GM12878 (cell line): ENCODE data around the gene AKR1B1. TPM values are rescaled to one million over a fixed set of nuclear protein-coding genes. Genes with fewer than 3 reads are reported as not detected.

Experiments
- ATAC-seq: fragments of 200-7000 bp; cut with Tn5 transposase; 3 replicates; pipeline ENCODE4 v1.9.1; 2020; ENCODE audit warnings: mild to moderate bottlenecking, moderate library complexity
- BruUV-seq: library from RNA; stranded (reverse); fragments of 400-500 nt; replicated peaks from 2 replicates; lab custom pipeline; 2021; lab: Mats Ljungman, UMichigan
- CTCF ChIA-PET: fragments of 300-600 bp; sonication (Branson Sonifier 250); formaldehyde crosslinking; extraction: SDS; loops from one replicate; lab custom pipeline; 2021; ENCODE audit warnings: inconsistent platforms; lab: Yijun Ruan, JAX
- POLR2A ChIA-PET: fragments of 350-600 bp; formaldehyde crosslinking; extraction: SDS; loops from one replicate; lab custom pipeline; 2021; ENCODE audit warnings: inconsistent platforms; lab: Charles Lee
- RAD21 ChIA-PET: fragments of 300-600 bp; sonication (Branson Sonifier 250); formaldehyde crosslinking; loops from one replicate; lab custom pipeline; 2023; ENCODE audit warnings: antibody characterized with exemption; ENCODE audit not compliant: unreplicated experiment; lab: Charles Lee
- SMC1A ChIA-PET: fragments of 300-600 bp; sonication (Branson Sonifier 250); formaldehyde crosslinking; loops from one replicate; lab custom pipeline; 2023; ENCODE audit not compliant: unreplicated experiment, uncharacterized antibody; lab: Charles Lee
- DNase-seq: peaks from one replicate; pipeline ENCODE4 v3.0.0-alpha.2; 2011; ENCODE audit warnings: low read depth, low spot score
- FAIRE-seq: peaks from 3 replicates; lab custom pipeline; 2011; peaks lifted over from hg19 to GRCh38; lab: Jason Lieb, UNC
- H2AFZ ChIP-seq: 2 replicates; pipeline ENCODE4 v1.6.0; 2011; ENCODE audit warnings: low read depth, low read length, control low read depth; ENCODE audit not compliant: control insufficient read depth
- H3K27ac ChIP-seq: 2 replicates; pipeline ENCODE4 v1.5.1; 2011; ENCODE audit warnings: control low read depth; ENCODE audit not compliant: control insufficient read depth, insufficient read depth
- H3K27me3 ChIP-seq, 2 experiments: replicated peaks in 1 of 2; 2 replicates each; pipeline versions ENCODE4 v1.6.0 to v1.6.1; 2011; ENCODE audit warnings: low read length in 1 of 2; ENCODE audit not compliant: control insufficient read depth in 2 of 2, insufficient read depth in 2 of 2
- H3K36me3 ChIP-seq, 2 experiments: 2 replicates each; pipeline ENCODE4 v1.5.1; 2011; ENCODE audit warnings: low read length in 1 of 2; ENCODE audit not compliant: control insufficient read depth in 2 of 2, insufficient read depth in 2 of 2
- H3K4me1 ChIP-seq: 2 replicates; pipeline ENCODE4 v1.6.1; 2011; ENCODE audit warnings: mild to moderate bottlenecking, low read length, moderate library complexity, mixed read lengths; ENCODE audit not compliant: control insufficient read depth, insufficient read depth
- H3K4me2 ChIP-seq: 2 replicates; pipeline ENCODE4 v1.6.0; 2011; ENCODE audit warnings: control low read depth; ENCODE audit not compliant: control insufficient read depth, insufficient read depth
- H3K4me3 ChIP-seq: fragments of 200-600 bp; sonication (generic); 2 replicates; pipeline ENCODE4 v1.5.1; 2016
- H3K79me2 ChIP-seq: 2 replicates; pipeline ENCODE4 v1.6.0; 2011; ENCODE audit warnings: low read length; ENCODE audit not compliant: control insufficient read depth, insufficient read depth
- H3K9ac ChIP-seq: 2 replicates; pipeline ENCODE4 v1.8.0; 2011; ENCODE audit warnings: low read length, control low read depth, mixed read lengths; ENCODE audit not compliant: control insufficient read depth, insufficient read depth
- H3K9me3 ChIP-seq: replicated peaks from 3 replicates; pipeline ENCODE4 v1.5.1; 2011; ENCODE audit warnings: mild to moderate bottlenecking, low read length; ENCODE audit not compliant: control insufficient read depth, insufficient read depth
- H4K20me1 ChIP-seq: 2 replicates; pipeline ENCODE4 v1.6.0; 2011; ENCODE audit not compliant: control insufficient read depth, insufficient read depth
- BRCA1 ChIP-seq: IDR thresholded peaks from 2 replicates; pipeline ENCODE4 v1.6.1; 2011; ENCODE audit warnings: low read depth, low read length, improper control_type of control experiment
- CHD1 ChIP-seq: IDR thresholded peaks from 2 replicates; pipeline ENCODE4 v1.6.1; 2012; ENCODE audit warnings: low read depth, low read length, improper control_type of control experiment
- EP300 ChIP-seq, 2 experiments: fragments of 150-350 bp in 1 of 2; IDR thresholded peaks; 2 replicates each; pipeline ENCODE4 v1.6.1; 2011 to 2012; ENCODE audit warnings: low read depth in 2 of 2, low read length in 2 of 2, borderline replicate concordance in 1 of 2, improper control_type of control experiment in 1 of 2, inconsistent platforms in 1 of 2; ENCODE audit not compliant: control insufficient read depth in 1 of 2
- ESRRA ChIP-seq: IDR thresholded peaks from 2 replicates; pipeline ENCODE4 v1.6.1; 2012; ENCODE audit warnings: mild to moderate bottlenecking, low read length, improper control_type of control experiment
- GATAD2B ChIP-seq: fragments of 450-650 bp; conservative IDR thresholded peaks from 2 replicates; pipeline ENCODE4 v1.6.1; 2017; ENCODE audit warnings: low read depth, mild to moderate bottlenecking, moderate library complexity
- MEF2A ChIP-seq: IDR thresholded peaks from 2 replicates; pipeline ENCODE4 v1.6.1; 2011; ENCODE audit warnings: low read depth, mild to moderate bottlenecking, low read length, moderate library complexity; ENCODE audit not compliant: insufficient read depth
- MXI1 ChIP-seq: fragments of 150-350 bp; IDR thresholded peaks from 2 replicates; pipeline ENCODE4 v1.6.1; 2011; ENCODE audit warnings: low read depth, mild to moderate bottlenecking, inconsistent platforms, low read length, improper control_type of control experiment
- MYC ChIP-seq: IDR thresholded peaks from 2 replicates; pipeline ENCODE4 v1.6.1; 2011; ENCODE audit warnings: mild to moderate bottlenecking, low read length, moderate library complexity, inconsistent platforms; ENCODE audit not compliant: insufficient read depth, insufficient replicate concordance, insufficient read length, severe bottlenecking
- NFXL1 ChIP-seq: fragments of 450-650 bp; IDR thresholded peaks from 2 replicates; pipeline ENCODE4 v1.6.1; 2017; ENCODE audit warnings: antibody characterized with exemption, mild to moderate bottlenecking, borderline replicate concordance
- NRF1 ChIP-seq: conservative IDR thresholded peaks from 2 replicates; pipeline ENCODE4 v1.6.1; 2011; ENCODE audit warnings: mild to moderate bottlenecking, low read depth, low read length, improper control_type of control experiment
- RCOR1 ChIP-seq: conservative IDR thresholded peaks from 2 replicates; pipeline ENCODE4 v1.6.1; 2012; ENCODE audit warnings: low read depth, low read length, improper control_type of control experiment
- RELA ChIP-seq: fragments of 450-650 bp; IDR thresholded peaks from 2 replicates; pipeline ENCODE4 v1.8.0; 2014; ENCODE audit warnings: borderline replicate concordance; ENCODE audit not compliant: partially characterized antibody
- YY1 ChIP-seq: IDR thresholded peaks from 2 replicates; pipeline ENCODE4 v1.6.1; 2011; ENCODE audit warnings: low read depth, mild to moderate bottlenecking, low read length
- ZNF207 ChIP-seq: fragments of 450-650 bp; IDR thresholded peaks from 2 replicates; pipeline ENCODE4 v1.6.1; 2014; ENCODE audit warnings: antibody characterized with exemption, mild to moderate bottlenecking, borderline replicate concordance
- ZNF217 ChIP-seq: fragments of 450-650 bp; IDR thresholded peaks from 2 replicates; pipeline ENCODE4 v1.6.1; 2017; ENCODE audit warnings: antibody characterized with exemption, mild to moderate bottlenecking
- WGBS: methylation state at CpG from one replicate; pipeline ENCODE4 v1.1.6; 2016; ENCODE audit warnings: low lambda C conversion rate; ENCODE audit not compliant: insufficient replicate concordance, insufficient coverage; ENCODE audit errors: missing lambda C conversion rate; 5-methylcytosine and 5-hydroxymethylcytosine counted together
- in situ Hi-C: fragments of 300-500 bp; cut with MboI; formaldehyde crosslinking; loops from 9 replicates; pipeline ENCODE4 v1.14.3; 2018; ENCODE audit warnings: mixed read lengths
- intact Hi-C: fragments of 100-400 bp; cut with micrococcal nuclease; formaldehyde crosslinking; loops from one replicate; pipeline ENCODE4 v1.14.2; 2022; ENCODE audit not compliant: unreplicated experiment
- polyA plus RNA-seq, 11 experiments: library from polyadenylated mRNA; depleted of rRNA in 4 of 11; unstranded in 6 of 11; stranded (reverse) in 5 of 11; fragments of >200 nt; fragmentation: Nextera tagmentation in 4 of 11; fragmentation: Illumina TruSeq in 1 of 11; extraction: Ambion mirVana in 4 of 11; extraction: Trizol in 1 of 11; gene quantifications; 1 replicate in 1 of 11; 2 replicates in 10 of 11; pipeline versions ENCODE4 v1.2.1 to v1.2.3, GENCODE V29; 2011 to 2016; ENCODE audit warnings: inconsistent platforms in 2 of 11, missing spikeins in 2 of 11, low read depth in 1 of 11
- total RNA-seq, 4 experiments: library from RNA; depleted of rRNA in 3 of 4; stranded (reverse); fragments of >200 nt in 3 of 4; fragmentation: Illumina TruSeq in 1 of 4; extraction: Trizol in 1 of 4; gene quantifications; 2 replicates each; pipeline versions ENCODE4 v1.2.1 to v1.2.3, GENCODE V29; 2013 to 2021
- TF ChIP-seq, protein P1 (sequence below): IDR thresholded peaks from 2 replicates; pipeline ENCODE4 v1.6.1; 2011; ENCODE audit warnings: low read depth, low read length, improper control_type of control experiment, borderline replicate concordance
- TF ChIP-seq, protein P2 (sequence below): fragments of 450-650 bp; IDR thresholded peaks from 2 replicates; pipeline ENCODE4 v1.6.1; 2018; ENCODE audit warnings: mild to moderate bottlenecking, low read depth, moderate library complexity; ENCODE audit not compliant: partially characterized antibody
- TF ChIP-seq, protein P3 (sequence below): fragments of 450-650 bp; IDR thresholded peaks from 2 replicates; pipeline ENCODE4 v1.6.1; 2017; ENCODE audit warnings: antibody characterized with exemption, mild to moderate bottlenecking, moderate library complexity

The AKR1B1 gene
- total and polyA plus RNA-seq, 10 of the 15 experiments (the other 5 are each of a cell fraction or from before 2014, with no cell fraction given) = 40.4 to 252 (median 156) TPM

DNA sequence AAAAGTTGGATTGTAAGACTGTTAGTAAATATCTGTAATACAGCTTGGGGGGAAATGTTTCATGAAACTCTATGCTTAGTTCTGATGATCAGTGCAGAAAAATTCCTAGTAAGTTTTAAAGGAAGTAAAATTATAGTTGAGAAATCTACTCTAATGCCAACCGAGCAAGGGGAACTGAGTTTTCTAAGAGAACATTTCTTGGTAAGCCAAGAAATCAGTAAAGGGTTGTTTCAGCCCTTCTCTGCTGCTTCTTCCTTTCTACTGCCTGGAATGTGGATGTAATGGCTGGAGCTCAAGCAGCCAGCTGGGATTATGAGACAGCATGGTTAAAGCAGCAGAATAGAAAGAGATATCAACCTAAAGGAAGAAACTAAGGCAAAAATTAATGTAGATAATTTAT is 15.9 kb upstream of the AKR1B1 start:
- H3K4me3 ChIP-seq = no peak overlapping the region
- intact Hi-C loops (loop anchor here (1.0 kb wide), 1 partner anchor 11 kb away; no protein-coding TSS in a partner anchor), in situ Hi-C loops (no loop called here)
- ATAC-seq (no peak), FAIRE-seq (no peak), DNase-seq (no peak)
- CTCF ChIA-PET = interaction anchor here (1.3 kb wide), 1 partner anchor 8 kb away, joined by 4 read pairs; no protein-coding TSS in a partner anchor
- no peak overlapping the region for H3K27ac ChIP-seq
- H3K9ac ChIP-seq = no peak overlapping the region
- no peaks in the 10 kb centered on the region for H3K27me3 ChIP-seq
- no peaks in the 10 kb centered on the region for H3K4me1 ChIP-seq
- 28% methylated on average over 1 of the region's 1 CpG for WGBS
- no peaks in the 10 kb centered on the region for H4K20me1 ChIP-seq
- RAD21 ChIA-PET = no interaction called here
- H3K79me2 ChIP-seq = no peaks in the 10 kb centered on the region
- POLR2A ChIA-PET = no interaction called here
- no peaks in the 10 kb centered on the region for H3K9me3 ChIP-seq
- H2AFZ ChIP-seq = no peak overlapping the region
- no TSS peak for BruUV-seq
- H3K4me2 ChIP-seq = no peak overlapping the region
- TF ChIP-seq, protein P1, sequence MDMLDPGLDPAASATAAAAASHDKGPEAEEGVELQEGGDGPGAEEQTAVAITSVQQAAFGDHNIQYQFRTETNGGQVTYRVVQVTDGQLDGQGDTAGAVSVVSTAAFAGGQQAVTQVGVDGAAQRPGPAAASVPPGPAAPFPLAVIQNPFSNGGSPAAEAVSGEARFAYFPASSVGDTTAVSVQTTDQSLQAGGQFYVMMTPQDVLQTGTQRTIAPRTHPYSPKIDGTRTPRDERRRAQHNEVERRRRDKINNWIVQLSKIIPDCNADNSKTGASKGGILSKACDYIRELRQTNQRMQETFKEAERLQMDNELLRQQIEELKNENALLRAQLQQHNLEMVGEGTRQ = no peak
- TF ChIP-seq EP300 (IDR thresholded peaks at IDR 0.05; ENCODE audit: borderline replicate concordance in 1 of 2, control insufficient read depth in 1 of 2, low read depth in 2 of 2, low read length in 2 of 2) (no peak), GATAD2B (no peak), RELA (no peak), MYC (no peak), NRF1 (no peak), MXI1 (no peak), CHD1 (no peak), RCOR1 (no peak), MEF2A (no peak), YY1 (no peak), NFXL1 (no peak), ZNF217 (no peak), ESRRA (no peak), BRCA1 (no peak), ZNF207 (no peak)
- TF ChIP-seq, protein P2, sequence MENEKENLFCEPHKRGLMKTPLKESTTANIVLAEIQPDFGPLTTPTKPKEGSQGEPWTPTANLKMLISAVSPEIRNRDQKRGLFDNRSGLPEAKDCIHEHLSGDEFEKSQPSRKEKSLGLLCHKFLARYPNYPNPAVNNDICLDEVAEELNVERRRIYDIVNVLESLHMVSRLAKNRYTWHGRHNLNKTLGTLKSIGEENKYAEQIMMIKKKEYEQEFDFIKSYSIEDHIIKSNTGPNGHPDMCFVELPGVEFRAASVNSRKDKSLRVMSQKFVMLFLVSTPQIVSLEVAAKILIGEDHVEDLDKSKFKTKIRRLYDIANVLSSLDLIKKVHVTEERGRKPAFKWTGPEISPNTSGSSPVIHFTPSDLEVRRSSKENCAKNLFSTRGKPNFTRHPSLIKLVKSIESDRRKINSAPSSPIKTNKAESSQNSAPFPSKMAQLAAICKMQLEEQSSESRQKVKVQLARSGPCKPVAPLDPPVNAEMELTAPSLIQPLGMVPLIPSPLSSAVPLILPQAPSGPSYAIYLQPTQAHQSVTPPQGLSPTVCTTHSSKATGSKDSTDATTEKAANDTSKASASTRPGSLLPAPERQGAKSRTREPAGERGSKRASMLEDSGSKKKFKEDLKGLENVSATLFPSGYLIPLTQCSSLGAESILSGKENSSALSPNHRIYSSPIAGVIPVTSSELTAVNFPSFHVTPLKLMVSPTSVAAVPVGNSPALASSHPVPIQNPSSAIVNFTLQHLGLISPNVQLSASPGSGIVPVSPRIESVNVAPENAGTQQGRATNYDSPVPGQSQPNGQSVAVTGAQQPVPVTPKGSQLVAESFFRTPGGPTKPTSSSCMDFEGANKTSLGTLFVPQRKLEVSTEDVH = no peak
- TF ChIP-seq, protein P3, sequence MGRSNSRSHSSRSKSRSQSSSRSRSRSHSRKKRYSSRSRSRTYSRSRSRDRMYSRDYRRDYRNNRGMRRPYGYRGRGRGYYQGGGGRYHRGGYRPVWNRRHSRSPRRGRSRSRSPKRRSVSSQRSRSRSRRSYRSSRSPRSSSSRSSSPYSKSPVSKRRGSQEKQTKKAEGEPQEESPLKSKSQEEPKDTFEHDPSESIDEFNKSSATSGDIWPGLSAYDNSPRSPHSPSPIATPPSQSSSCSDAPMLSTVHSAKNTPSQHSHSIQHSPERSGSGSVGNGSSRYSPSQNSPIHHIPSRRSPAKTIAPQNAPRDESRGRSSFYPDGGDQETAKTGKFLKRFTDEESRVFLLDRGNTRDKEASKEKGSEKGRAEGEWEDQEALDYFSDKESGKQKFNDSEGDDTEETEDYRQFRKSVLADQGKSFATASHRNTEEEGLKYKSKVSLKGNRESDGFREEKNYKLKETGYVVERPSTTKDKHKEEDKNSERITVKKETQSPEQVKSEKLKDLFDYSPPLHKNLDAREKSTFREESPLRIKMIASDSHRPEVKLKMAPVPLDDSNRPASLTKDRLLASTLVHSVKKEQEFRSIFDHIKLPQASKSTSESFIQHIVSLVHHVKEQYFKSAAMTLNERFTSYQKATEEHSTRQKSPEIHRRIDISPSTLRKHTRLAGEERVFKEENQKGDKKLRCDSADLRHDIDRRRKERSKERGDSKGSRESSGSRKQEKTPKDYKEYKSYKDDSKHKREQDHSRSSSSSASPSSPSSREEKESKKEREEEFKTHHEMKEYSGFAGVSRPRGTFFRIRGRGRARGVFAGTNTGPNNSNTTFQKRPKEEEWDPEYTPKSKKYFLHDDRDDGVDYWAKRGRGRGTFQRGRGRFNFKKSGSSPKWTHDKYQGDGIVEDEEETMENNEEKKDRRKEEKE = no peak
- H3K36me3 ChIP-seq = no peaks in the 10 kb centered on the region
- SMC1A ChIA-PET = interaction anchor here (1.2 kb wide), 1 partner anchor 9 kb away, joined by 3 read pairs; no protein-coding TSS in a partner anchor
